GM21786 (cell line): ENCODE measurements around the gene HHIPL1.

Source experiments
- ATAC-seq: cut with Tn5 transposase; IDR thresholded peaks from one replicate; pipeline ENCODE4 v1.9.1; 2021; ENCODE audit not compliant: unreplicated experiment

The HHIPL1 gene

GRCh38 chr14:99728231-99728920, 83.4 kb downstream of the HHIPL1 start:
- ATAC-seq: no peak

- no peak for ATAC-seq
These were observed 84.1 kb downstream of the HHIPL1 start for GRCh38 chr14:99728981-99729451.
